T-helper 17 cell (primary cell): ENCODE results near the gene INO80B. TPM values are rescaled to one million over a fixed set of nuclear protein-coding genes. Genes with fewer than 3 reads are reported as not detected.
"Not testable (repeated sequence)": the region's sequence is repeated elsewhere in the genome, so short reads cannot be mapped to it uniquely, and the experiment has no call there.

Experiments used
- ATAC-seq: fragments of 150-1000 bp; cut with Tn5 transposase; 2 replicates; pipeline ENCODE4 v1.10.0; 2021; ENCODE audit warnings: mild to moderate bottlenecking, moderate library complexity
- DNase-seq, 3 donors: peaks; one replicate each; pipeline versions ENCODE4 v3.0.0 to v3.0.0-alpha.2; 2020 to 2021
- H3K9me3 ChIP-seq: one replicate; pipeline ENCODE4 v1.7.0; 2013; ENCODE audit warnings: low read length, mild to moderate bottlenecking; ENCODE audit not compliant: control insufficient read depth, poor library complexity, severe bottlenecking
- H3K27ac Mint-ChIP-seq: one replicate; pipeline ENCODE4 v1.8.0; 2022; ENCODE audit warnings: mild to moderate bottlenecking, moderate library complexity, mixed read lengths
- H3K27me3 Mint-ChIP-seq: one replicate; pipeline ENCODE4 v1.8.0; 2022; ENCODE audit warnings: mixed read lengths
- H3K36me3 Mint-ChIP-seq: one replicate; pipeline ENCODE4 v1.8.0; 2022; ENCODE audit warnings: low read depth, mixed read lengths
- H3K4me1 Mint-ChIP-seq: one replicate; pipeline ENCODE4 v1.8.0; 2022; ENCODE audit warnings: mild to moderate bottlenecking, mixed read lengths
- H3K4me3 Mint-ChIP-seq: one replicate; pipeline ENCODE4 v1.8.0; 2022; ENCODE audit warnings: mild to moderate bottlenecking, moderate library complexity, mixed read lengths
- total RNA-seq, 4 donors: library from RNA in 2 of 4; stranded (reverse) in 2 of 4; gene quantifications; one replicate each; pipeline ENCODE4 v1.2.3 and lab custom pipeline; 2022 to 2026

Gene INO80B
- total RNA-seq, 2 donors from 2014 or later = 35.1 to 45.2 TPM

DNA sequence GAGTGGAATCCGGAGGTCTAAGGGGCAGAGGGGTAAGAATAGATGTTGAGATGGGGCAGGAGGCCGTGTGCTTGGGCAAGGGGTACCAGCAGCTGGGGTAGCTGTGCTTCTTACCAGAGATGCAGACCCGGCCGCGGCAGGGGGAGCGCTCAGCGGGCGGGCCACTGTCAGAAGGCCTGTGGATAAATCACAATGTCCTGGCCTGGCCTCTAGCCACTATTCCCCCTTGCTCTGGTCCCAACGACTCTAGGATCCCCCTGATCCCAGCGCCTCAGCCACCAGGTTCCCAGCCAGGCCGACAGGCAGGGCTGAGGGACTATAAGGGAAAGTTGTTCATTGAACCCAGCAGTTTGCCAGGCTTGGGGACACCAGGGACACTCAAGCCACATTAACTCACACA is 24.4 kb upstream of the INO80B start:
- H3K27me3 Mint-ChIP-seq = no peaks in the 10 kb centered on the region
- H3K9me3 ChIP-seq = no peaks in the 10 kb centered on the region
- H3K27ac Mint-ChIP-seq = no peak overlapping the region
- ATAC-seq (no peak), DNase-seq (no peak)
- H3K4me1 Mint-ChIP-seq = no peaks in the 10 kb centered on the region
- H3K36me3 Mint-ChIP-seq = no peaks in the 10 kb centered on the region
- no peak overlapping the region for H3K4me3 Mint-ChIP-seq

DNA sequence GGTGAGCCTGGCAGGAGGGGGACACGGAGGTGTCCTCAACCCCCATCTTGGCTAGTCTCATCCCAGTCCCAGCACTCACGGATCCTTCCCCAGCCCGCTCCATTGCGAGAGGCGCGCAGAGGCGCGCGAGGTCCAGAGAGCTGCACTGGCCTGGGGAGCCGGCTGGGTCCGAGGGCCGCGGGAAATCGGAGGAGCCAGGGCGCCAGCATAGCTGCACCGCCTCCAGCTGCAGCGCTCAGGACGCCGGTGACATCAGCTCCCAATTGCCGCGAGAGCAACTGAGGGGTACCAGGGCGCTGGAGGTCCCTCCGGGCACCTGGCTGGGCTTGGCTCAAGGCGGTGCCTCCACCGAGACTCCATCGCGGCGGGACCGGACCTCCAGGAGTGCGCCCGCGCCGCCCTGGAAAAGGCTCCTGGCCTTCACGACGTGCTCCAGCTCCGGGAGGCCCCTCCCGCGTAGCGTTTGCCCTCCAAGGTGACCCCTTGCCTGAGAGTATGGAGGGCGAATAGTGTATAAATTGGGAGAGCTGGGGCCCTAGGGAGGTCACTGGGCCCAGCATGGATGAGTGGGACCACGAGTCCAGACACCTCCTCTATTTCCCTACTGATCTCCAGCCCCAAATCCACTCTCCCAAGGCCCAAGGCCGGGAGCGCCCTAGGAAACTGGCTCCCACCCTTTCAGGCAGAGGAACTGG is 18.6 kb upstream of the INO80B start:
- ATAC-seq = no peak
- no peak overlapping the region for H3K27ac Mint-ChIP-seq
- no peak overlapping the region for H3K4me3 Mint-ChIP-seq
- H3K9me3 ChIP-seq = no peaks in the 10 kb centered on the region
- peaks cover 6% of the 10 kb centered on the region for H3K4me1 Mint-ChIP-seq
- peaks cover 34% of the 10 kb centered on the region for H3K27me3 Mint-ChIP-seq
- DNase-seq = no peak
- H3K36me3 Mint-ChIP-seq = peaks cover 9% of the 10 kb centered on the region

DNA sequence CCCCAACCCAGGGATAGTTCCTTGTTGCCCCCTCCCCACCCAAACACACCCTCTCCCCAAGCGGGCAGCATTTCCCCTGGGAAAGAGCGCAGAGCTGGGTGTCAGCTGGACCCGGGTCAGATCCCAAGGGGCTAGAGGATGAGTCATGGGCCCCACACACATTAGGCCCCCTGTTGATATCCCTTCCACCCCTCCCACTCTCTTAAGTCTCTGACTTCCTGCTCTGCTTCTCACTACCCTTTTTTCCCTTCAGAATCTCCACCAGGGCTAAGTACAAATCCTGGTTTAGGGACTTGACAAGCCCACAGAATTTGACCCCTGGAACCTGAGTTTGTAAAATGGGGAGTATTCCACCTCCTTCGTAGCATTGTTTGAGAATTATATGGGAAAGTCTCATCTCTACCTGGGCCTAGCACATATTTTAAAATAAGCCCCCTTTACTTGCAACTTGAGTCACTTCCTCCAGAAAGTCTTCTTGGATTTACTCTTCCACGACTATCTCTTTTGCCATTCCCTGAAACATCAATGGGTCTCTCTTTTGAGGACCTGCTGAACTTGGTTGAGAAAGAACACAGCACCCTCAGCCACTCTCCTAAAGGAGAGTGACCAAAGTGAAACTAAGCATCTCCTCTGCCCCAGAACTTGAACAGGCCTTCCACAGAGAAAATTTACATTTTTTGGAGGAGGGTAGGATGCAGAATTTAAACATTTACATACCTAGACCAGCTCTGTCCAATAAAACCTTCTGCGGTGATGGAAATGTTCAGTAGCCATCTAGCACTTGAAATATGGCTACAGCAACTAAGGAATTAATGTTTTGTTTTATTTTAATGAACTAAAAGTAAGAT is 17.8 kb upstream of the INO80B start:
- no peak for ATAC-seq

DNA sequence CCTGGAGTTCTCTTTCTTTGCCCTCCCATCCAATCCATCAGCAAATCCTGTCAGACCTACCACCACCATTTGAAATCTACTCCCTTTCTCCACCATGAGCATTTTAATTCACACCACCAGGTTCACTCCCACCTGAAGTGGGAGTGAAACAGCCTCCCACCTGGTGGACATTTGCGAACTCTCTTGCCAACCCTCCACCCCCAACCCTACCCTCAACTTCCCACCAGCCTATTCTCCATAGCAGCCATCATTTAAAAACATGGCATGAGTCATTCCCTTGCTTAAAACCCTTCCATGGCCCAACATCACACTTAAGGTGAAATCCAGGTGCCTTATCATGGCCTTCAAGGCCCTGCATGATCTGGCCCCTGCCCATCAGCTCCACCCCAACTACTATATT is 16.6 kb upstream of the INO80B start:
- ATAC-seq = no peak
- Mint-ChIP-seq H3K4me3 (no peak overlapping the region), H3K27me3 (peaks cover 40% of the 10 kb centered on the region), H3K27ac (no peak overlapping the region), H3K36me3 (peaks cover 9% of the 10 kb centered on the region), H3K4me1 (peaks cover 9% of the 10 kb centered on the region)
- DNase-seq = no peak
- no peaks in the 10 kb centered on the region for H3K9me3 ChIP-seq

More for the DNA sequence above, 17.8 kb upstream of the INO80B start:
- Mint-ChIP-seq H3K4me3 (no peak overlapping the region), H3K4me1 (peaks cover 6% of the 10 kb centered on the region), H3K27me3 (peaks cover 35% of the 10 kb centered on the region), H3K36me3 (peaks cover 9% of the 10 kb centered on the region), H3K27ac (no peak overlapping the region)
- no peaks in the 10 kb centered on the region for H3K9me3 ChIP-seq
- no peak for DNase-seq

DNA sequence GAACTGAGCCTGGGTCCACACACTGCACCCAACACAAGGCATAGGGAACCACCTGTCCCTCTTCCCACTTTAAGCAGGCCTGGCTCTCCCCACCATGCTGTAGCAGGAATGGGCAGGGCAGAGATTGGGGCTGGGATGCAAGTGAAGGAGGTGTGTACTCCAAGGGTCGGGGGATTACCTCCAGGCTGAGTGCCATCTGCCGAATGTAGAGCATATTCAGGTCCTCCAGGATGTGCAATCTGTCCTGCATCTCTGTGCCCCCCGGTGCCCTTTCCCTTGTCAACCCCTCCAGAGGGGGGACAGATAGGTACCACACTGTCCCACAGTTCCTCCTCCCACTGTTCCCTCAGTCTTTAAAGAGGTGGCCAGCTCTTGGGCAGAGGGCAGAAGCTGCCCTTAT is 15.5 kb upstream of the INO80B start:
- no peak overlapping the region for H3K4me3 Mint-ChIP-seq
- H3K36me3 Mint-ChIP-seq = peaks cover 9% of the 10 kb centered on the region
- H3K4me1 Mint-ChIP-seq = peaks cover 9% of the 10 kb centered on the region
- peaks cover 46% of the 10 kb centered on the region for H3K27me3 Mint-ChIP-seq
- no peaks in the 10 kb centered on the region for H3K9me3 ChIP-seq
- ATAC-seq (no peak), DNase-seq (no peak)
- no peak overlapping the region for H3K27ac Mint-ChIP-seq

DNA sequence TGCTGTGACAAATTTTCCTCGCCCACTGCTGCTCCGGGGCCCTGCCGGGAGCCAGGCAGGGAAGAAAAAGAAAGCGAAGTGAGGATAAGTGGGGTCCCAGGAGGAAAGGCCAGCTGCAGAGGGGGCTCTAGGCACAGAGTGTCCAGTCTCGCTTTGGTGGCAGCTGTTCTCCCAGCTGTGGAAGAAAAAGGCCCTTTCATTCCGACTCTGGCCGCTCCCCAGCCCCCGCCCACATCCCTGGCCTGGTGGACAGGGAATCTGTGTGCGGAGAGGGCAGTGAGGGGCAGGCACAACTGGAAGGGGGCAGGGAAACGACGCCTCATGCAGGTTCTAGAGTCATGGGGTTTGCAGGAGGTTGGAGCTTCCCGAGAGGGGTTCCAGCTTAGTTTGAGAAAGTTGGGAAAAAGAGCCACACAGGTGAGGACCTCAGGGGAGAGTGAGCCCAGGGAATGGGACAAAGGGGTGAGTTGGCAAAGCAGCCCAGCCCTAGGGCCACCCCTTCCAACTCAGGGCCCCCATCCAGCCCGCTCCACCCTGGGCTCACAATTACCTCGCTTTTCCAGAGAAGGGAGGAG is 15.0 kb upstream of the INO80B start:
- no peaks in the 10 kb centered on the region for H3K9me3 ChIP-seq
- H3K4me1 Mint-ChIP-seq = peaks cover 9% of the 10 kb centered on the region
- DNase-seq (no peak), ATAC-seq (no peak)
- H3K4me3 Mint-ChIP-seq = no peak overlapping the region
- H3K27me3 Mint-ChIP-seq = peaks cover 52% of the 10 kb centered on the region
- peaks cover 9% of the 10 kb centered on the region for H3K36me3 Mint-ChIP-seq
- no peak overlapping the region for H3K27ac Mint-ChIP-seq

DNA sequence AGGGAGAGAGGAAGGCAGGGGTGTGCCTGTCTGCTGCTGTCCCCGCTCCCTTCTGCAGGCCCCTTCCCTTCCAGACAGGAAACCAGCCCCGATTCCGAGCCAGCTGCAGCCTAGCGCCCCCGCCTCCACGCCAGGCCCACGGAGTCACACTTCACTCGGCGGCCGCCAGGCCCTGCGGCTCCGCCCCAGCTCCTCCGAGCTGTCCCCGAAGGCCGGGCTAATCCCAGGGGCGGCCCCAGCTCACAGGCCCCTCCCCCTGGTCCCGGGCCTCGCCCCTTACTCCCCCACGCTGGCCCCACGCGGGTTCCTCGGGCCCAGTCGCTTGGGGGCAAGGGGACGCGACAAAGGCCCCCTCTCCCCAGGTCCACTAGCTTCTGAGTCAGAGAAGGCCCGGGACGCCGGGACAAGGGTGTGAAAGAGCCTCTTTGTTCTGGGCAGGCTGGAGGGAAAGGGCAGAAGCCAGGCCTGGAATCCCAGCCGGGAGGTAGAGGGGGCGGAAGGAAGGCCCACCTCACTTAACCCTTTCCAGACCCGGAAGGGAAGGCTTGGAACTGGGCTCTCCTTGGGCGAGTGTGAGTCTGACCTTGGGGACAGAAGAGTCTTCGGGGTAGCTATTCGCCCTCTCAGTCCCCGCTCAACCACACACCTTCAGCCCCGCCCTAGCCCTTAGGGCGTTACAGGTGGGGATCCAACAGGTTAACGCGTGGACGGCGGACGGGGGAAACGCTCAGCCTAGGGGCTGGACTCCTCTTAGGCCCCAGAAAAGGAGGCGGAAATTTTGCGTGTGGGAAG is 14.3 kb upstream of the INO80B start:
- Mint-ChIP-seq H3K4me1 (peaks cover 9% of the 10 kb centered on the region), H3K27me3 (peaks cover 56% of the 10 kb centered on the region), H3K36me3 (peaks cover 9% of the 10 kb centered on the region), H3K4me3 (peak overlapping the region; percentile 63), H3K27ac (peak overlapping the region; percentile 34)
- DNase-seq (peak in 1 of 3 donors; percentile 26), ATAC-seq (peak; percentile 75)
- H3K9me3 ChIP-seq = no peaks in the 10 kb centered on the region

DNA sequence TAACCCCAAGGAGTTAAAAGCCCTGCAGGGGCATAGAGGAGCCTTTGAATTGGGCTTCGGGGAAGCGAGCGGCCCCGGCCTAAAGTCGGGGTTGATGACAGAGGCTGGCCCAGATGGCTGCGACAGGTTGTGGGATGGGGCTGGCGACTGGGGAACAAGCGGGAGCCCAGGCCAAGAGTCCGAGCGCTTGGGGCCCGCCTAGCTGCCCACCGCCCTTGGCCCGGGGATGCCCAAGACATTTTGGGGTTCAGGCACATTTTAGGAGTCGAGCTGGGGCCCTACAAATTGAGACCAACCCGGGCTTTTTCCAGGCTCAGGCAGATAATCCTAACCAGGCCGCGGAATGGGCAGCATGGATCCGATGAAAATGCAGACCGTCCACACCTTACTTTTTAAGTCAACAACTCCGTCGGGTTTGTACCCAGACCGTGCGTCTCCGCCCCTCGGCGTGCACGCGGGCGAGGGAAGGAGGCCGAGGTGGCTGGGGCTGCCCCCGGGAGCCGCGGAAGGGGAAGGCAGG is 13.7 kb upstream of the INO80B start:
- DNase-seq (no peak), ATAC-seq (peak; percentile 62)
- Mint-ChIP-seq H3K4me3 (peak overlapping the region; percentile 63), H3K36me3 (peaks cover 9% of the 10 kb centered on the region), H3K27me3 (peaks cover 56% of the 10 kb centered on the region), H3K4me1 (peaks cover 9% of the 10 kb centered on the region), H3K27ac (peak overlapping the region; percentile 34)
- no peaks in the 10 kb centered on the region for H3K9me3 ChIP-seq

DNA sequence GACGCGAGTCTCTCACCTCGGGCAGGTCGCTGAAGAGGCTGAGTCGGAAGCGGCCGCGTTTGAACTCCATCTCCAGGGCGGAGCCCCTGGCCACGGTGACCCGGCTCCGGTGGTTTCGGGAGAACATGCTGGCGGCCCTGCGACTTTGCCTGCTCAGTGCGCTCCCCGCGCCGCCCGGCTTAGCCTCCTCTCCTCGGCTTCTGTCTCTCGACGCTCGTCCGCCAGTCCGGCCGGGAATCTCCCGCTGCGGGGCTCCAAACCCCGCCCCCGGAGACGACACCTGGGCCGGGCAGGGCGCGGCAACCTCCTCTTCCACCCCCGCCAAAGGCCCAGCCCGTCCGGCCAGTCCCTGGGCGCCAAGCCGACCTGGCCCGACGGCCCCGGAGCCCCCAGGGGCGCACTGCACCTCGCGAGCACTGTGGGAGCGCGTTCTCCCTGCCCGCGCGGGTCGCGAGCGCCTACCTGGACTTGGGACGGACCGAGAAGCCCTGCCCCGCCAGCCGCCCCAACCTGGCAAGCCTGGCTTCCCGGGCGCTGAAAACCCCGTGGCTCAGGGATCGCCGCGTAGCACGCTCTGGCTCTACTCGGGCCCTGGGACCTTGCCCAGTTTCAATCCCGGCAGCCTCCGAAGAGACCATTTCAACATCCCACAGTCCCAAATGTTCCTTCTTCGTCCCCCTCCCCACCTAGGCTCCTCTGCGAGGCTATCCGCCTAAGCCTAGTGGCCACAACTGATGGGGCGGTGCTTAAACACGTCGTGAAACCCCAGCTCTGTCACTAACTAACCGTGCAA is 13.0 kb upstream of the INO80B start, which contains the start of gene RTKN:
Gene RTKN, minus strand, starts transcription at position 248 of the 793 bp plus-strand sequence. Its CDS starts 121 bp downstream, at position 127.
- H3K9me3 ChIP-seq = no peaks in the 10 kb centered on the region
- H3K27ac Mint-ChIP-seq = peak within 1 kb of the TSS; percentile 34
- H3K4me1 Mint-ChIP-seq = peaks cover 9% of the 10 kb centered on the region
- peaks cover 56% of the 10 kb centered on the region for H3K27me3 Mint-ChIP-seq
- H3K36me3 Mint-ChIP-seq = peaks cover 9% of the 10 kb centered on the region
- peak within 1 kb of the TSS; percentile 63 for H3K4me3 Mint-ChIP-seq
- DNase-seq = no peak
- ATAC-seq = peak; percentile 51

DNA sequence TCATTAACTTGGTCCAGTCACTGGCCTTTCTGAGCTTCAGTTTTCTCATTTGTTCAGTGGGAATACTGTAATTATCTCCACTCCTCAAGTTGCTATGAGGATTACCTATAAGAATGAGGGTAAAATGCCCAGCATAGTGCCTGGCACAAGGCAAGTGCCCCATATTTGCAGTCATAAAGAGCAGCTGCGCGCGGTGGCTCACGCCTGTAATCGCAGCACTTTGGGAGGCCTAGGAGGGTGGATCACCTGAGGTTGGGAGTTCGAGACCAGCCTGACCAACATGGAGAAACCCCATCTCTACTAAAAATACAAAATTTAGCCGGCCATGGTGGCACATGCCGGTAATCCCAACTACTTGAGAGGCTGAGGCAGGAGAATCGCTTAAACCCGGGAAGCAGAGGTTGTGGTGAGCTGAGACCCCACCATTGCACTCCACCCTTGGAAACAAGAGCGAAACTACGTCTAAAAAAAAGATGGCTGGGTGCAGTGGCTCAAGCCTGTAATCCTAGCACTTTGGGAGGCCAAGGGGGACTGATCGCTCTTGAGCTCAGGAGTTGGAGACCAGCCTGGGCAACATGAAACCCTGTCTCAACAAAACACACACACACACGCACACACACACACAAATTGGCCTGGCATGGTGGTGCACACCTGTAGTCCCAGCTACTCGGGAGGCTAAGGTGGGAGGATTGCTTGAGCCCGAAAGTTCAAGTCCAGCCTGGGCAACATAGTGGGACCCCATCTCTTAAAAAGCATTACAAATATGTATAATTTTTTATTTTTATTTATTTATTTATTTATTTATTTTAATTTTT is 12.2 kb upstream of the INO80B start:
- peaks cover 58% of the 10 kb centered on the region for H3K27me3 Mint-ChIP-seq
- not testable (repeated sequence) for DNase-seq, H3K4me1 Mint-ChIP-seq, ATAC-seq, H3K27ac Mint-ChIP-seq, H3K9me3 ChIP-seq, H3K36me3 Mint-ChIP-seq
- peak overlapping the region; percentile 59 for H3K4me3 Mint-ChIP-seq

DNA sequence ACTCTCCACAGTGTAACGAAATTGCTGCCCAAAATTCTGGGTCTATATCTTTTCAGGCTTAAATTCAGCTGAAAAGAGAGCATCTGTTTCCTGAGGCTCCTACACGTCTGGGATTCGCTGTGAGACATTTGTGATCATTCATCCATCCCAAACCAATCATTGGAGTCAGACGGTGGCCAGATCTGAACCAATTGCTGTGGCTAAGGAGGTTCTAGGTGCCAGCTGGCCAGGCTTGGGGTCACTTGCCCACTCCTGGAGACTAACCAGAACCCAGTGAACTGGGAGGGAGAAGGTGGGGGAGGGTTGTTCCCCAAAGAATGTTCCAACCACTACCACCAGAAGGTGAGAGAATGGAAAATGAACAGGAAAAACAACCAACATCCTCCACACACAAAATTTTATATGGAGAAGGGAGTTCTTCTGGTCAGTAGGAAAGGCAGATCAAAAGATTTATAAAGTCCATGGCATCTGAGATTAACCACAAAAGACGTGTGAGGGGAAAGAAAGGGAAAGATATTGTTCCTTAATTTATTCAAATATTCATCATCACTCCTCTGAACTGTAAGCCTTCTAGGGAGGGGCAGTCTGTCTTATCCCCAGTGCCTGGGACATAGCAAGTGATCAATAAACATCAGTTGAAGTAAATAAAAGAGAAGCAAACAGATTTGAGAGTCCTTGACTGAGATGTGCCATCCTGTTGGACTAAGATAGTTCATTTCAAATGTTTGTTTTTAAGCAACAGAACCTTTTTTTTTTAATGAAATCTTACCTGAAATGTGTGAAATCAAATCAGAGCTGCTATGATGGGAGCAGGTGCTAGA is 10.2 kb upstream of the INO80B start:
- H3K9me3 ChIP-seq = no peaks in the 10 kb centered on the region
- DNase-seq = no peak
- Mint-ChIP-seq H3K36me3 (no peaks in the 10 kb centered on the region), H3K27ac (no peak overlapping the region), H3K4me1 (peaks cover 2% of the 10 kb centered on the region), H3K27me3 (peaks cover 38% of the 10 kb centered on the region), H3K4me3 (no peak overlapping the region)
- ATAC-seq = no peak
